Daoy (cell line): ENCODE data around the gene PDE6D. TPM values are rescaled to one million over a fixed set of nuclear protein-coding genes. Genes with fewer than 3 reads are reported as not detected.

Experiments
- DNase-seq: peaks from one replicate; pipeline ENCODE4 v3.0.0-alpha.2; 2015; ENCODE audit warnings: low read depth
- total RNA-seq: library from RNA; depleted of rRNA; stranded (reverse); fragments of >200 nt; shearing (Covaris generic); gene quantifications from 2 replicates; pipeline ENCODE4 v1.2.3, GENCODE V29; 2014; rRNA removed

PDE6D gene
- total RNA-seq: 61.8 and 64.3 TPM in 2 replicates

GRCh38 chr2:231780909-231781797, at the start of gene PDE6D:
PDE6D (minus strand) TSS chr2:231781282; CDS start chr2:231781114, 168 bp downstream.
- DNase-seq: peak; percentile 98

- DNase-seq: no peak
Measured at GRCh38 chr2:231821908-231822307, 40.8 kb upstream of the PDE6D start.

- DNase-seq: no peak
Measured at GRCh38 chr2:231820786-231821303, 39.8 kb upstream of the PDE6D start.

- no peak for DNase-seq
Measured at GRCh38 chr2:231819447-231820042, 38.5 kb upstream of the PDE6D start.

- DNase-seq: no peak
Measured at GRCh38 chr2:231816327-231817026, 35.4 kb upstream of the PDE6D start.

GRCh38 chr2:231810905-231811304, 29.8 kb upstream of the PDE6D start:
- peak; percentile 48 for DNase-seq

- no peak for DNase-seq
Measured at GRCh38 chr2:231807020-231807419, 25.9 kb upstream of the PDE6D start.

GRCh38 chr2:231803501-231804138, 22.5 kb upstream of the PDE6D start:
- DNase-seq: no peak

GRCh38 chr2:231800493-231801091, 19.5 kb upstream of the PDE6D start:
- peak; percentile 26 for DNase-seq

- DNase-seq: peak; percentile 48
Measured at GRCh38 chr2:231795525-231796327, 14.6 kb upstream of the PDE6D start.

- DNase-seq: no peak
Measured at GRCh38 chr2:231794383-231794782, 13.3 kb upstream of the PDE6D start.

- no peak for DNase-seq
Measured at GRCh38 chr2:231791107-231791506, 10.0 kb upstream of the PDE6D start.

- no peak for DNase-seq
Measured at GRCh38 chr2:231786917-231787292, 5.8 kb upstream of the PDE6D start.

GRCh38 chr2:231786177-231786916, 5.3 kb upstream of the PDE6D start, which contains the start of gene COPS7B:
COPS7B (plus strand) TSS chr2:231786445; CDS start chr2:231788571, 2,126 bp downstream.
- peak; percentile 84 for DNase-seq

- no peak for DNase-seq
Measured at GRCh38 chr2:231785822-231786176, 4.7 kb upstream of the PDE6D start.

- DNase-seq: no peak
Measured at GRCh38 chr2:231785413-231785812, 4.3 kb upstream of the PDE6D start.

- peak; percentile 23 for DNase-seq
Measured at GRCh38 chr2:231781798-231782726, 980 bp upstream of the PDE6D start.

- peak; percentile 22 for DNase-seq
Measured at GRCh38 chr2:231780123-231780908, 766 bp downstream of the PDE6D start.
